ENCODE results near the gene ISG20.

The ISG20 gene

DNA sequence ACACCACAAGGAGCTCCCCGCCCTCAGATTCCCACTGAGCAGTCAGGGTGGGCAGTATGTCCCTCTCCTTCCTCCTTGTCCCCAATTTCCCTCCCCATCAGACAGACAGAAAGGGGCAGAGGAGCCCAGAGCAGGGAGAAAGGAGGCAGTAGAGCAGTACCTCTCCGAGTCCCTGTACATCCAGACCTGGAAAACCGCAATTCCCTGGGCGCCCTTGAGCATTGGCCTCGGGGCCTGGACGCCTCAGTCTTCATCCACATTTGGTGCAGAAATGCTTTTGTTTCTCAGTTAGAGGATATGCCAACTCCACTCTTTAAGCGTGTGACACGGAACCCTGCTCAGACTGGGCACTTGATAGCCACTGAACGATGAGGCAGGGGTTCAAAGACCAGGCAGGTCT lies 5.9 kb downstream of the ISG20 start:
- H3K4me3 ChIP-seq (replicated peaks; ENCODE audit: low read depth, low read length): no peak overlapping the region
- DNase-seq (ENCODE audit: extremely low read depth, insufficient read length): no peak
- peaks cover 8% of the 10 kb centered on the region for H3K36me3 ChIP-seq (ENCODE audit: control insufficient read depth, insufficient read depth, low read length)
- H3K27me3 ChIP-seq (replicated peaks; ENCODE audit: control insufficient read depth, insufficient read depth, low read length): no peaks in the 10 kb centered on the region
- no peak for TF ChIP-seq CTCF (IDR thresholded peaks at IDR 0.05; ENCODE audit: insufficient read depth, low read length, poor library complexity, severe bottlenecking)

DNA sequence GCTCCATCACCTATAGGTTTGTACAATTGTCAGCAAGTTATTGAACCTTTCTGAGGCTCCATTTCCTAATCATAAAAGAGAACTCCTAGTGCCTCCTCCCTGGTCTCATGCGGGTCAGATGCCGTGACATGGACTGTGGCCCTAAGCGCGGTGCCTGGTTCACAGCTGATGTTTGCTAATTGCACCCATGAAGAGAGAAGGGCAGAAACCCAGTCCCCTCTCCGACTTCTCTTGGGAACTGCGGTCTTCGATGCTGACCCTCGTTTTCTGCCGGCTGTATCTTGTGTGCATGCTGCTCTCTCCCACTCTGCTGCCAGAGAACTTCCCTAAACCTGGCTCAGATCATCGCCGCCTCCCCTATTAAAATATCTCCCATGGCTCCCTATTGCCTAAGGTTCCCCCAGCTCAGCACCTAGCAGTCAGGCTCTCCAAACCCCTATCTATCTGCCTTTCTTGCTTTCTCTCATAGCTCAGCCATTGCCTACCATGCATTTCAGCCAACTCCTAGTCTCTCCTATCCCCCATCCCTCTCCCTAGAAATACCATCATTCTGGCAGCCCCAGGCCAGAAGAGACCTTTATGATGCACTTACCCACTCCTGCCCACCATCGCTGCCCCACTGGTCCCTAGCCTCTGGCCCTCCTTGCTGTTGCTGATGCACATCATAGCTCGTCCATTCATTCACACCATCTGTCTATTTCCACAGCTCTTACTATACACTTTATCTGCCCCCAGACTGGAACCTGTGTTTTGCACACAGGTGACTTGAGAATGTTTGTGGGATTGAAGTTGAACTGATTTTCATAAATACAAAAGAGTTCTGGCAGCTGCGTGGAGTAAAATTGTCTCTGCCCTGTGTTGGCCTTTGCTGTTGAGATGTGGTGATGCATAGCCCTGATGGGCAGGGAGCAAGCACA lies 6.6 kb downstream of the ISG20 start:
- H3K27me3 ChIP-seq (replicated peaks; ENCODE audit: control insufficient read depth, insufficient read depth, low read length): no peaks in the 10 kb centered on the region
- no peak for TF ChIP-seq CTCF (IDR thresholded peaks at IDR 0.05; ENCODE audit: insufficient read depth, low read length, poor library complexity, severe bottlenecking)

DNA sequence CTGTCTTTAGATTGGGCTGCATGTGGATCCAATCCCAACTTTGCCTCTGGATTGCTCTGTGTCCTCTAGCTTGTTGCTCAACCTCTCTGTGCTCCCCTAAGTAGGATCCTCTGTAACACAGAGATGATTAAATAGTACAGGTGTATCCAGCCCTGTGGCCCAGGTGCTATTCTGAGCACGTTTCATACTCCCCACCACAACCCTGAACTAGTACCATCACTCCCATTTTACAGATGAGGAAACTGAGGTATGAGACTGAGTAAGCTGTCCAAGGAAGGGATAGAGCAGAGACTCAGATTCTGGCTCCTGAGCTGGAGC lies 7.2 kb downstream of the ISG20 start:
- Histone ChIP-seq H3K27me3 (replicated peaks; ENCODE audit: control insufficient read depth, insufficient read depth, low read length) (no peaks in the 10 kb centered on the region), H3K36me3 (ENCODE audit: control insufficient read depth, insufficient read depth, low read length) (peaks cover 12% of the 10 kb centered on the region), H3K4me3 (replicated peaks; ENCODE audit: low read depth, low read length) (no peak overlapping the region)
- DNase-seq (ENCODE audit: extremely low read depth, insufficient read length): no peak
- TF ChIP-seq CTCF (IDR thresholded peaks at IDR 0.05; ENCODE audit: insufficient read depth, low read length, poor library complexity, severe bottlenecking): no peak

More for the DNA sequence above, 6.6 kb downstream of the ISG20 start:
- Histone ChIP-seq H3K36me3 (ENCODE audit: control insufficient read depth, insufficient read depth, low read length) (peaks cover 12% of the 10 kb centered on the region), H3K4me3 (replicated peaks; ENCODE audit: low read depth, low read length) (no peak overlapping the region)
- no peak for DNase-seq (ENCODE audit: extremely low read depth, insufficient read length)

- H3K36me3 ChIP-seq (ENCODE audit: control insufficient read depth, insufficient read depth, low read length): peaks cover 14% of the 10 kb centered on the region
- H3K27me3 ChIP-seq (replicated peaks; ENCODE audit: control insufficient read depth, insufficient read depth, low read length): no peaks in the 10 kb centered on the region
- no peak for TF ChIP-seq CTCF (IDR thresholded peaks at IDR 0.05; ENCODE audit: insufficient read depth, low read length, poor library complexity, severe bottlenecking)
- DNase-seq (ENCODE audit: extremely low read depth, insufficient read length): no peak
- H3K4me3 ChIP-seq (replicated peaks; ENCODE audit: low read depth, low read length): no peak overlapping the region
These were observed 8.1 kb downstream of the ISG20 start for GRCh38 chr15:88646951-88647350.

GRCh38 chr15:88647351-88648105 lies 8.7 kb downstream of the ISG20 start:
- Histone ChIP-seq H3K4me3 (replicated peaks; ENCODE audit: low read depth, low read length) (no peak overlapping the region), H3K27me3 (replicated peaks; ENCODE audit: control insufficient read depth, insufficient read depth, low read length) (no peaks in the 10 kb centered on the region), H3K36me3 (ENCODE audit: control insufficient read depth, insufficient read depth, low read length) (peaks cover 15% of the 10 kb centered on the region)
- no peak for DNase-seq (ENCODE audit: extremely low read depth, insufficient read length)
- no peak for TF ChIP-seq CTCF (IDR thresholded peaks at IDR 0.05; ENCODE audit: insufficient read depth, low read length, poor library complexity, severe bottlenecking)

Measured in GM06990 (cell line).